GM19193 (cell line): ENCODE data around the gene SLC25A27.

Experiments
- POLR2A ChIP-seq: IDR thresholded peaks from 4 replicates; pipeline ENCODE4 v1.6.1; 2011; ENCODE audit not compliant: insufficient read depth, insufficient read length; ENCODE audit errors: extremely low read depth

Gene SLC25A27

GRCh38 chr6:46642928-46643751, 9.6 kb upstream of the SLC25A27 start:
- TF ChIP-seq POLR2A: no peak

GRCh38 chr6:46645265-46645664, 7.5 kb upstream of the SLC25A27 start:
- TF ChIP-seq POLR2A: no peak

- no peak for TF ChIP-seq POLR2A
Observed at GRCh38 chr6:46648869-46649492, 3.8 kb upstream of the SLC25A27 start.

GRCh38 chr6:46651006-46651405, 1.8 kb upstream of the SLC25A27 start:
- no peak for TF ChIP-seq POLR2A

GRCh38 chr6:46651816-46652215, 959 bp upstream of the SLC25A27 start:
- TF ChIP-seq POLR2A: no peak

- no peak for TF ChIP-seq POLR2A
Observed at GRCh38 chr6:46652232-46652602, 558 bp upstream of the SLC25A27 start.

- TF ChIP-seq POLR2A: no peak
Observed at GRCh38 chr6:46653439-46654195, 842 bp downstream of the SLC25A27 start.

- no peak for TF ChIP-seq POLR2A
Observed at GRCh38 chr6:46655803-46656202, 3.0 kb downstream of the SLC25A27 start.

GRCh38 chr6:46657642-46658041, 4.9 kb downstream of the SLC25A27 start:
- TF ChIP-seq POLR2A: no peak

GRCh38 chr6:46661483-46661882, 8.7 kb downstream of the SLC25A27 start:
- no peak for TF ChIP-seq POLR2A

- no peak for TF ChIP-seq POLR2A
Observed at GRCh38 chr6:46667377-46667776, 14.6 kb downstream of the SLC25A27 start.

GRCh38 chr6:46674410-46674809, 21.6 kb downstream of the SLC25A27 start:
- TF ChIP-seq POLR2A: no peak

- TF ChIP-seq POLR2A: no peak
Observed at GRCh38 chr6:46676604-46677313, 24.0 kb downstream of the SLC25A27 start.

- no peak for TF ChIP-seq POLR2A
Observed at GRCh38 chr6:46677314-46677654, 24.5 kb downstream of the SLC25A27 start.

- no peak for TF ChIP-seq POLR2A
Observed at GRCh38 chr6:46684771-46685170, 32.0 kb downstream of the SLC25A27 start.
